K562 (cell line): ENCODE results near the gene P2RY11. TPM values are rescaled to one million over a fixed set of nuclear protein-coding genes. Genes with fewer than 3 reads are reported as not detected.

Source experiments
- BRCA1 ChIP-seq, 2 experiments: fragments of 450-650 bp in 1 of 2; sonication (generic) in 1 of 2; formaldehyde crosslinking in 1 of 2; IDR thresholded peaks; 2 replicates each; pipeline versions ENCODE4 v1.5.0 to v1.6.1; 2017 to 2020; ENCODE audit warnings: mild to moderate bottlenecking in 1 of 2, missing genetic modification reagents in 1 of 2
- CBX1 ChIP-seq: sonication (generic); IDR thresholded peaks from 2 replicates; pipeline ENCODE4 v1.6.1; 2016; ENCODE audit warnings: antibody characterized with exemption, low read depth, mild to moderate bottlenecking
- CBX3 ChIP-seq, 2 experiments: IDR thresholded peaks; 1 replicate in 1 of 2; 2 replicates in 1 of 2; pipeline ENCODE4 v1.6.1; 2012; ENCODE audit warnings: inconsistent platforms in 2 of 2, low read length in 2 of 2, borderline replicate concordance in 1 of 2, control low read depth in 1 of 2
- FOXJ3 ChIP-seq: sonication (generic); formaldehyde crosslinking; IDR thresholded peaks from 2 replicates; pipeline ENCODE4 v1.4.0; 2020; ENCODE audit warnings: mild to moderate bottlenecking, missing genetic modification reagents
- HNRNPK ChIP-seq: fragments of 200-400 bp; formaldehyde crosslinking; IDR thresholded peaks from one replicate; pipeline ENCODE4 v1.6.1; 2018; ENCODE audit warnings: mild to moderate bottlenecking, low read depth, low read length; ENCODE audit not compliant: poor library complexity, severe bottlenecking
- KHSRP ChIP-seq: fragments of 450-650 bp; IDR thresholded peaks from 2 replicates; pipeline ENCODE4 v1.6.1; 2017
- MLX ChIP-seq, 2 experiments: fragments of 450-650 bp in 1 of 2; sonication (generic) in 1 of 2; formaldehyde crosslinking; conservative IDR thresholded peaks; 2 replicates each; pipeline versions ENCODE4 v1.4.0 to v1.8.1; 2020 to 2022; ENCODE audit warnings: mild to moderate bottlenecking in 1 of 2, missing genetic modification reagents in 1 of 2
- NFE2 ChIP-seq: IDR thresholded peaks from 2 replicates; pipeline ENCODE4 v1.6.1; 2014; ENCODE audit warnings: antibody characterized with exemption, low read depth
- PHF20 ChIP-seq: fragments of 450-650 bp; IDR thresholded peaks from 2 replicates; pipeline ENCODE4 v1.6.1; 2018; ENCODE audit not compliant: partially characterized antibody
- SMAD2 ChIP-seq: fragments of 150-350 bp; IDR thresholded peaks from 2 replicates; pipeline ENCODE4 v1.6.1; 2014; ENCODE audit warnings: low read depth, mild to moderate bottlenecking, low read length
- SMARCA5 ChIP-seq: fragments of 450-650 bp; IDR thresholded peaks from 2 replicates; pipeline ENCODE4 v1.6.1; 2016
- TAF15 ChIP-seq: fragments of 200-400 bp; formaldehyde crosslinking; IDR thresholded peaks from 2 replicates; pipeline ENCODE4 v1.6.1; 2017; ENCODE audit warnings: mild to moderate bottlenecking, low read depth, low read length, moderate library complexity
- THAP7 ChIP-seq: fragments of 250-450 bp; sonication (Bioruptor Pico); IDR thresholded peaks from 2 replicates; pipeline ENCODE4 v1.5.0; 2021
- YY1 ChIP-seq, 3 experiments: IDR thresholded peaks; 2 replicates each; pipeline ENCODE4 v1.6.1; 2011; ENCODE audit warnings: low read length in 2 of 3, mild to moderate bottlenecking in 2 of 3, moderate library complexity in 2 of 3, borderline replicate concordance in 1 of 3, control low read depth in 1 of 3, low read depth in 1 of 3; ENCODE audit not compliant: insufficient read depth in 3 of 3, insufficient replicate concordance in 2 of 3, control insufficient read depth in 1 of 3, insufficient read length in 1 of 3; ENCODE audit errors: extremely low read depth in 1 of 3
- ZBTB26 ChIP-seq: fragments of 450-650 bp; formaldehyde crosslinking; IDR thresholded peaks from 2 replicates; pipeline ENCODE4 v1.4.0; 2022; ENCODE audit warnings: missing genetic modification characterization
- ZBTB9 ChIP-seq: fragments of 450-650 bp; formaldehyde crosslinking; IDR thresholded peaks from 2 replicates; pipeline ENCODE4 v1.4.0; 2020; ENCODE audit warnings: mild to moderate bottlenecking, moderate library complexity
- ZNF311 ChIP-seq: fragments of 250-450 bp; sonication (Bioruptor Pico); IDR thresholded peaks from 2 replicates; pipeline ENCODE4 v1.4.0; 2020; ENCODE audit warnings: mild to moderate bottlenecking, moderate library complexity
- ZNF518B ChIP-seq: fragments of 250-450 bp; sonication (Bioruptor Pico); IDR thresholded peaks from 2 replicates; pipeline ENCODE4 v1.5.0; 2021; ENCODE audit warnings: mild to moderate bottlenecking, moderate library complexity
- polyA plus RNA-seq, 8 experiments: library from polyadenylated mRNA; depleted of rRNA in 4 of 8; stranded (reverse) in 5 of 8; unstranded in 3 of 8; fragments of >200 nt; fragmentation: Nextera tagmentation in 2 of 8; fragmentation: Illumina TruSeq in 1 of 8; extraction: Ambion mirVana in 2 of 8; extraction: Trizol in 1 of 8; gene quantifications; 2 replicates each; pipeline versions ENCODE4 v1.2.1 to v1.2.3, GENCODE V29; 2011 to 2014; ENCODE audit warnings: inconsistent platforms in 1 of 8, missing spikeins in 1 of 8
- total RNA-seq, 7 experiments: library from RNA; depleted of rRNA in 6 of 7; stranded (reverse); fragments of >200 nt in 6 of 7; fragmentation: Illumina TruSeq in 2 of 7; extraction: Trizol in 2 of 7; gene quantifications; 2 replicates each; pipeline versions ENCODE4 v1.2.1 to v1.2.3, GENCODE V29; 2011 to 2021; ENCODE audit warnings: low replicate concordance in 1 of 7

Gene P2RY11
- total and polyA plus RNA-seq, 9 of the 15 experiments (the other 6 are each of a cell fraction or from before 2014, with no cell fraction given): 0.03 to 10.1 (median 1.5) TPM

GRCh38 chr19:10106100-10106936 is 5.2 kb upstream of the P2RY11 start, which contains the start of gene PPAN (continued):
- TF ChIP-seq THAP7: no peak
- peak; percentile 99 for TF ChIP-seq PHF20
- TF ChIP-seq ZNF518B (CRISPR knock-in tag): no peak
- no peak for TF ChIP-seq ZBTB26
- TF ChIP-seq ZBTB9 (CRISPR knock-in tag): no peak
- peak in 2 of 3 experiments; percentile 46 to 53 for TF ChIP-seq YY1 (IDR thresholded peaks at IDR 0.05; ENCODE audit: borderline replicate concordance in 1 of 3, control insufficient read depth in 1 of 3, extremely low read depth in 1 of 3, insufficient read depth in 3 of 3, insufficient read length in 1 of 3, insufficient replicate concordance in 2 of 3, low read depth in 1 of 3, low read length in 2 of 3)
- TF ChIP-seq ZNF311 (CRISPR knock-in tag): no peak
- no peak for TF ChIP-seq CBX3 (IDR thresholded peaks at IDR 0.05; ENCODE audit: borderline replicate concordance in 1 of 2, low read length in 2 of 2)
- 0 out of 2 replicates have a peak, but pooled peaks have one; percentile 21 for TF ChIP-seq CBX1
- no peak for TF ChIP-seq KHSRP
- TF ChIP-seq SMAD2: no peak
- TF ChIP-seq SMARCA5: no peak
- TF ChIP-seq BRCA1 (IDR thresholded peaks at IDR 0.05): no peak
- TF ChIP-seq BRCA1 (CRISPR knock-in tag; IDR thresholded peaks at IDR 0.05): no peak
- no peak for TF ChIP-seq FOXJ3 (CRISPR knock-in tag)
- no peak for TF ChIP-seq NFE2
- TF ChIP-seq HNRNPK: no peak
- no peak for TF ChIP-seq TAF15
- no peak for TF ChIP-seq MLX (CRISPR knock-in tag; conservative IDR thresholded peaks at IDR 0.05)
